ENCODE measurements around the gene TJP1. TPM values are rescaled to one million over a fixed set of nuclear protein-coding genes. Genes with fewer than 3 reads are reported as not detected.
"Not testable (repeated sequence)": the region's sequence is repeated elsewhere in the genome, so short reads cannot be mapped to it uniquely, and the experiment has no call there.

The TJP1 gene
- total RNA-seq, 1 donor from 2014 or later, result 24.9 TPM

DNA sequence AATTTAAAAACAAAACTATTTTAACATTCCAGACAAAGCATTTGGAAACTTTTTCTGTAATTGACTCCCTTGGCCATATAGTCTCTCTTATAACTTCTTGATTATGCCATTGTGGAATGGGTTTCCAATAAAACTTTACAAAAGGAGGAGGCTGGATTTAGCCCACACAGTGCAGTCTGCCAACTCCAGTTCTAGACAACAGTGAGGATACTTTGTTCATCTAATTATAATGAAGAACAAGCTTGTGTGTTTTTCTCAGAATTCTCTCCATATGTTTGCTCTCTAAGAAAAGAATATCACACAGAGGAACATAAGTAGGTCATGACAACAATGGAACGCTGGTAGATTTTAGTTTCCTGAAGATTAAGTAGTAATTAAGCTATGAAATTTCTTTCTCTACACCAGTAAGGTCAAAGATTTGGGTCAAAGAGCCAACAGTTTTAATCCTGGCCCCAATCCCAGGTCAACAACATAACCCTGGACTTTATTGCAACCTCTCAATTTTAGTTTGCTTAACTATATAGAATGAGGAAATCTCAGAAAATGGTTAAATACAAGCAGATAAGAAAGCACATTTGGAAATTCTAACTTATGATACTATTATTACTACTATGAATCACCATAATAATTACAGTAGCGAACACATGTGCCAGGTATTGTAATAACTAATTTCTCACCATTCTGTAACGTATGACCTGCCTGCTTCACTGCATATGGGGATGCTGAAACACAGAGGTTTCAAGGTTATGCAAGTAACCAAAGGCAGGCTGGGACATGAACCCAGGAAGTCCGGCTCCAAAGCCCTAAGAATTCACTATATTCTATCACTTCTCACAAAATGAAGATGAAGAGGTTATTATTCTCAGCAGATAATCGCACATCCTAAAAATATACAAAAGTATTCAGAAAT lies 65.7 kb downstream of the TJP1 start:
- DNase-seq (ENCODE audit: low spot score) (peak; percentile 53), ATAC-seq (peak; percentile 86)

DNA sequence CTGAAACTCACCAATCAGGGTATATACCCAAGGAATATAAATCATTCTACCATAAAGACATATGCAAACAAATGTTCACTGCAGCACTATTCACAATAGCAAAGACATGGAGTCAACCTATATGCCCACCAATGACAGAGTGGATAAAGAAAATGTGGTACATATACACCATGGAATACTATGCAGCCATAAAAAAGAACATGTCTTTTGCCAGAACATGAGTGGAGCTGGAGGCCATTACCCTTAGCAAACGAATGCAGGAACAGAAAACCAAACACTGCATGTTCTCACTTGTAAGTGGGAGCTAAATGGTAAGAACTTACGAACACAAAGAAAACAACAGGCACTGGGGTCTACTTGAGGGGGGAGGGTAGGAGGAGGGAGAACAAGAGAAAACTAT lies 68.3 kb downstream of the TJP1 start:
- not testable (repeated sequence) for DNase-seq (ENCODE audit: low spot score); ATAC-seq

DNA sequence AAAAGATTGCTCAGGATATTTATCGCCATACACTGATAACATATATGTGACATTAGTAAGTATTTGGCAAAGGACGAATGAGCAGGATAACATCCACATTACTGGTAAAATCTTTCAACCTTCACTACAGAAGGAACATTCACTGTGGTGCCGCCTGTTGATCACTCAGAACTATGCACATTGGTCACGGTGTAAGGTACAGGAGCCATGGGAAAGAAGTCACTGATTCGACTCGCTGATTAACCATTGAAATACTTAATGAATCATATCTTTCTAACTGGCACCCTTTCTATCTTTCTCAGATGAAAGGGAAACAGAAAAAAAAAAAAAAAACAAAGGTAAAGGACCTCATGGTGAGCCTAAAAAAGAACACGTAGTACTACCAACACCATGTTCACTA lies 68.8 kb downstream of the TJP1 start:
- ATAC-seq, result no peak
- DNase-seq (ENCODE audit: low spot score), result no peak

DNA sequence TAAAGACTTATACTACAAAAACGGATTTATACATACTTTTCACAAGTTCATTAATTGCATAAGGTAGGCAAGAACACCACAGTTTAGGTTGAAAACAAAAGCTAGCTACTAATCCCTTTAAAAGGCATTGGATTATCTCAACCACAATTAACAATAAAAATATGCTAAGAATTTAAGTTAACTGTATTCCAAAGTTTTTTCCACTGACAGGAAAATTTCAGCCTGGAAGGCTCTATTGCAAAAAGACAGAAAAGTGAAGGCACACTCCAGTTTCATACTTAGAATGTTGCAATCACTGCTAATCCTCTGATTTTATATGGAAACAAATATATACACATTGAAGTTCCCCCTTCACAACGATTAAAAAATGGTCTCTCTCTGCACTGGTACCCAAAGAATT lies 71.5 kb downstream of the TJP1 start:
- DNase-seq (ENCODE audit: low spot score) (no peak), ATAC-seq (no peak)

DNA sequence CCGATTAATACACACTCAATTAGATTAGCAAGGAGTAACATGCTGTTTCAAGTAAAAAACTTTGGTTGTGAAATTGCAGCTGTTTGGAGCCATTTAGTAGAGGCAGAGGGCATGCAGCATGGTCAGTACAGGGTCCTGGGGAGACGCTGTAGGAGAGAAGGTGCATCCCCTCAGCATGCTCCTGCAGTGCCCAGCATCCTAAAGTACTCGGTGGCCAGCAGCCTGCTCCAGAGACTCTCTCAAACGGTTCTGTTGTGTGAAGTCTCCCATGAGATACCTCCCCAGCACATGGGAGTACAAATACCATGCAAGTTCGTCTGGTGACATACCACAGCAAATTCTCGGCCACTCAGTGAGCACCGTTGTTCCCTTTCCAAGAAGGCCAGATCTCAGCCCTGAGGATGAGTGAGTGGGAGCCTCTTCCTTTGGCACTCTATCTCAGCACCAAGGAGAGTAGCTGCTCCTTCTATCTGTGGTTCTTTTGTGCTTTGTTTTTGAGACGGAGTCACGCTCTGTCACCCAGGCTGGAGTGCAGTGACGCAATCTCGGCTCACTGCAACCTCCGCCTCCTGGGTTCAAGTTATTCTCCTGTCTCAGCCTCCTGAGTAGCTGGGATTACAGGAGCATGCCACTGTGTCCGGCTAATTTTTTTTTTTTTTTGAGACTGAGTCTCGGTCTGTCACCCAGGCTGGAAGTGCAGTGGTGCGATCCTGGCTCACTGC lies 72.7 kb downstream of the TJP1 start:
- DNase-seq (ENCODE audit: low spot score) (no peak), ATAC-seq (peak; percentile 23)

DNA sequence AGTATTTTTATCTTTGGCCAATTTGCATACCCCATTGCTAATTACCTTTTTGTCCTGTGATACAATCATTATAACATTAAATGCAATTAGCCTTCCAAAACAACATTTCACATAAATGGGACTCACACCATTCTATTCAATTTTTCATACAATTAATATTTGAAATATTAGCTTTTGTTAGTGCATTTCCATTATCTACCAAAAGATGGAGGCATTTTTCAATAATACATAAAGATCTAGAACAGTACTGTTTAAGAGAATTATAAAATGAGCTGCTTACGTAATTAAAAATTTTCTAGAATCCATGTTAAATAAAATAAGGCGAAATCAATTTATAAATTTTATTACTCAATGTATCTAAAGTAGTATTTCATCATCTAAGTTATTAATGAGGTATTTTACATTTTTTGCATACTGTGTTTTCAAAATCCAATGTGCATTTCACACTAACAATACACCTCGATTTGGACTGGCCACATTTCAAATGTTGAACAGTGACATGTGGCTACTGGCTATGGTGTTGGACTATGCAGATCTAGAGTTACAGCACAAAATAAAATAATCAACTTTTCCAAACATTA lies 74.3 kb downstream of the TJP1 start:
- ATAC-seq, result peak; percentile 43
- DNase-seq (ENCODE audit: low spot score), result no peak

DNA sequence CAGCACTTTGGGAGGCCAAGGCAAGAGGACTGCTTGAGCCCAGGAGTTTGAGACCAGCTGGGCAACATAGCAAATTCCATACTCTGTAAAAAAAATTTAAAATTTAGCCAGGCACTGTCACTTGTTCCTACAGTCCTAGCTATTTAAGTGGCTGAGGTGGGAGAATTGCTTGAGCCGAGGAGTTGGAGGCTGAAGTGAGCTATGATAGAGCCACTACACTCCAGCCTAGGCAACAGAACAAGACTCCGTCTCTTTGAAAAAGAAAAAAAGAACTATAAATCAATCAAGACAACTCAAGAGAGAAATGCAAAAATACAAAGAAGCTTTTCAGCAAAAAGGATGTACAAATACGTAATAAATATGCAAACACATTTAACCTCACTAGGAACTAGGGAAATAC lies 78.8 kb downstream of the TJP1 start:
- ATAC-seq (no peak), DNase-seq (ENCODE audit: low spot score) (no peak)

DNA sequence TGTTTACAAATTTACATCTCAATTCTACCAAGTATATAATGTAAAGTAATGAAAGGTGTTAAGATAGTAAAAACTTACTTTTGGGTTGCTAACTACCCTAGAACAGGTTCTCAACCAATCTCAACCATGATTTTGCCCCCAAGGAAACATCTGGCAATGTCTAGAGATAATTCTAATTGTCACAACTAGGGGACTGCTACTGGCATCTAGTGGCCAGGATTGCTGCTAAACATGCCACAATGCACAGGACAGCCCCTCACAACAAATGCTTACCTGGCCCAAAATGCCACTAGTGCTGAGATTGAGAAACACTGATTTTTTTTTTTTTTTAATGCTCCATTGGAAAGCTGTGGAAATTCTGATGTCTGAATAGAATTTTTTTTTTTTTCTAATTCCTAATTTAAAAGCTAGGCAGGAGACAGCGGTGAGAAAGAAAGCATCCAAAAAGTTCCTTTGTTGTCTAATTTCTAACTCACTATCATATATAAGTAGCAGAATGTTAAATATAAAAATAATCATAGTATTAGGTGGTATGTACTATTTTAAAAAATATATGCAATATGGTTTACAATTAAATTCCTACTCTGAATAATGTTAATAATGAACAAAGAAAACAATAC lies 81.5 kb downstream of the TJP1 start:
- ATAC-seq (peak; percentile 65), DNase-seq (ENCODE audit: low spot score) (no peak)

DNA sequence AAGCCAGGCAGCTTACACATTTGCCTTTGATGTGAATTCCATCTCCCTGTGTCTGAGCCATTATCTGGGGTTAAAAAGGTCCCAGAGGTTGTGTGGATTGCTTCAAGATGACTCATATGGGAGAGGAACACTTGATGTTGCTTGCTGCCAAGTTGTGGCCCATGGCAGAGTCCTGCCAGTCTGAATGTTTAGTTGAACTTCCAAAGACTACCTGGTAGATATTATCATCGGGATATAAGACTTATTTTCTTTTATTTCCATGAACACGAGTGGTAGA lies 85.6 kb downstream of the TJP1 start:
- ATAC-seq, result peak; percentile 22
- no peak for DNase-seq (ENCODE audit: low spot score)

DNA sequence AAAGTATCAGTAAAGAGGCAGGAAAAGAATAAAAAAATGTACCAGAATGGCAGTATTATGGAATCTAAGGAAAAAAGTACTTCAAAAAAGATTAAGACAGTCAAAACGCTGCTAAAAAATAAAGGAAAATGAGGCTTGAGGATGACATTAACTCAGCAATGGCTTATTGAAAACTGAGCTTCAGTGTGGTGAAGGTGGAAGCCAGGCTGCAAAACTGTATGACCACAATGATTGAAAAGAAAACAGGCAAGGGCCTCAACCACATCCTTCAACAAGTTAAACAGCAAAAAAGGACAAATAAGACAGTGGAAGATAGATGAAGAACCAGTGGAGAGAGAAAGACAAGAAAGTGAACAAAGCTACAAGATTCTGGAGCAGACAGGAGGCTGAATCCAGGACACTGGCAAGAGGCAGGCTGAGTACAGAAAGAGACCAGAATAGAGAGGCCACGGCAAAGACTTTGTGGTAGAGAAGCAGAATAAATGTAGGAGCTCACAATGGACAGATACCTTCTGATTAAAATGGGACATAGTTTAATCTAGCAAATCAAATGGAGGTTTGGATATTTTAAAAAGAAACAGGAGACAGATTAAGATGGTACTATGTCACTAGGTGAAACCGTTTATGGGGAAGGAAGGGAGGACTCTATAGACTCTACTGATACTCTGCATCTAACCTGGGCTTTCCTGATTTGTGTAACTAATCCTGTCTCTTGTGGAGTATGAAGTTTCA lies 86.1 kb downstream of the TJP1 start:
- ATAC-seq (no peak), DNase-seq (ENCODE audit: low spot score) (no peak)

DNA sequence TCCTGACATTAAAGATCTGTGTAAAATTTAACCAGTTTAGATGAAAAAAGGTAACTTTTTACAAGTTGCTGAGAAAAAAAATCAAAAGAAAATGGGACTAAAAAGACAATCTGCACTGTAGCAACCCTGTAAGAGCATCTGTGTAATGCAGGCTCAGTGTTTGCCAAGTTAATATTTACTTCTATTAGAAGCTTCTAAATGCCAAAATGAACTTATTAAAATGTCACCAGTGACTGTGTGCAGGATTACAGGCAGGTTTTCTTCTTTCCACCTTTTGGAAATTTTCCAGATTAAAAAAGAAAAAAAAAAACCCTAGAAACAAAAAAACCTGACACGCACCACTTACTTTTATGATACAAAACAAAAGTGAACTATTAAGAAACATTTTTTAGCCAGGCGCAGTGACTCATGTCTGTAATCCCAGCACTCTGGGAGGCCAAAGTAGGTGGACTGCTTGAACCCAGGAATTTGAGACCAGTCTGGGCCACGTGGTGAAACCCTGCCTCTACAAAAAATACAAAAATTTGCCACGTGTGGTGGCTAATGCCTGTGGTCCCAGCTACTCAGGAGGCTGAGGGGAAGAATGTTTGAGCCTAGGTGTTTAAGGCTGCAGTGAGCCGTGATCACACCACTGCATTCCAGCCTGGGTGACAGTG lies 87.2 kb downstream of the TJP1 start:
- no peak for DNase-seq (ENCODE audit: low spot score)
- peak; percentile 89 for ATAC-seq

DNA sequence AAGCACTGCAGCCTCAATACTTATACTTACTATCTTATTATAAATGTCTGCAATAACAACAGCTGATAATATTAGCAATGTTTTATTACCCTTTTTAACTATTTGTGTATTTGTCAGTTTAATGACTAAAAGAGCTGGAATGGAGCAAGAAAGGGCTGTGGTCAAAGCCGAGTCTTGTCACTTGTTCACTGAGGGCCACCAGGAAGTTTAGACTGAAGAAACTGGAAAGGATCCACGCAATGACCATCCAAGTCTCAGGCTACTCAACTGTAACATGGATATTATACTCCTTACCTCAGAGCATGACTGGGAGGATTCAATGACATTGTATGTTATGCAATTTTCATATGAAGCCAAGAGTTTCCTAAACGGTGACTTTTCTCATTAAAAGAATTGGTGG lies 90.4 kb downstream of the TJP1 start:
- ATAC-seq (no peak), DNase-seq (ENCODE audit: low spot score) (no peak)

DNA sequence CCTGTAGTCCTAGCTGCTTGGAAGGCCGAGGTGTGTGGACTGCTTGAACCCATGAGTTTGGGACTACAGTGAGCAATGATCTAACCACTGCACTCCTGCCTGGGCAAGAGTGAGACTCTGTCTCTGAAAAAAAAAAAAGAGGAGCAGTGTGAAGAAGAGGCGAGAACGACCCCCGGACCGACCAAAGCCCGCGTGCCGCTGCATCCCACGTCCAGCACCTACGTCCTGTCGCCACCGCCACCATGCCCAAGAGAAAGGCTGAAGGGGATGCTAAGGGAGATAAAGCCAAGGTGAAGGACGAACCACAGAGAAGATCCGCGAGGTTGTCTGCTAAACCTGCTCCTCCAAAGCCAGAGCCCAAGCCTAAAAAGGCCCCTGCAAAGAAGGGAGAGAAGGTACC lies 91.8 kb downstream of the TJP1 start:
- DNase-seq (ENCODE audit: low spot score); ATAC-seq: not testable (repeated sequence)

DNA sequence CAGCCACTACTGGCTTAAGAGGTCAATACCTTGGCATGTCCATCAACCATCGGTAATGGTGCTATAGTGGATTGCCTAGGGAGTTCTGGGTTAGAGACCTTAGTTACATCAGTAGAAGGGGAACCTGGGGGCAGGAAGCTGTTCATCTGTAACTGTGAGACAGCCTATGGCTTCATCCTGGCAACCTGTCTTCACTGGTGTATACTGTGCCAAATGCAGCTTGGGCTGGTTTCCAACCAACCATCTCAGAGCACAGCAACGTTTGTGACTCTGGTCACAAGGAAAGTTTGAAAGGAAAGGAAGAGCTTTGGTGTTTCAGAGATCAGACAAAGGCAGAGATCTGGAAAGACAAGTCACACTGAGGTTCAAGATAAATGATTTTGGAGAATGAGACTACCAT lies 93.8 kb downstream of the TJP1 start:
- DNase-seq (ENCODE audit: low spot score), result no peak
- ATAC-seq, result no peak

DNA sequence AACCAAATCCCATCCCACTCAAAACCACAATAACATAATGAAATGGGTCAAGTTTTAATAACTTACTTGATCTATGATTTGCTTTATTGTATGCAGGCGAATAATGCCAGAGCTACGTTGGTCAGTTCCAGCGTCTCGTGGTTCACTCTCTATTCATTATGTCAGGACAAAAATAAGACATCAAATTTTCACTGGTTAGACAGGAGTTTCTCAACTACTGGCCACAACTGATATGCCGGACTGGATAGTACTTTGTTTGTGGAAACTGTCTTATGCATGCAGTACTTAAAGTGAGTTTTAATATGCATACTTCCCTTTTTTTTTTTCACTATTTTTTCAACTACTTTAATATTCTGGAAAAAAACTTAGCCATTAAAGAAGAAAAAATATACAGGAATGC lies 94.4 kb downstream of the TJP1 start:
- DNase-seq (ENCODE audit: low spot score) (no peak), ATAC-seq (no peak)

DNA sequence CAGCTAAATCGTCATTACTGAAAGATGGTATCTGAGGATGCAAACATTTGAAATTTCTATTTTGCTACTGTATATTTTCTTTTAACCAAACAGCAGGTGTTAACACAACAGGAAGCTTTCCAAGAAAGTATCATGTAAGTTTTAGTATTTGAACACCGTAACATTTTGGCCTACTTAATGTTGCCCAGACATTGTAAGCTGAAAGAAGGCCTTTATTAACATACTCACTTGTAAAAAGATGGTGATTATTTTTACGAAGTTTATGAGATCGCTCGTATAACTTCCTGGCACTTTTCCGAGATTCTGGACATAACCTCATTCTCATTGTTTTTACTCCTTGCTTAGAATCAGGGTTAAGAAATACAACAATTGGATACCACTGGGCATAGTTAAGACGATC lies 95.7 kb downstream of the TJP1 start:
- ATAC-seq, result no peak
- DNase-seq (ENCODE audit: low spot score), result no peak

DNA sequence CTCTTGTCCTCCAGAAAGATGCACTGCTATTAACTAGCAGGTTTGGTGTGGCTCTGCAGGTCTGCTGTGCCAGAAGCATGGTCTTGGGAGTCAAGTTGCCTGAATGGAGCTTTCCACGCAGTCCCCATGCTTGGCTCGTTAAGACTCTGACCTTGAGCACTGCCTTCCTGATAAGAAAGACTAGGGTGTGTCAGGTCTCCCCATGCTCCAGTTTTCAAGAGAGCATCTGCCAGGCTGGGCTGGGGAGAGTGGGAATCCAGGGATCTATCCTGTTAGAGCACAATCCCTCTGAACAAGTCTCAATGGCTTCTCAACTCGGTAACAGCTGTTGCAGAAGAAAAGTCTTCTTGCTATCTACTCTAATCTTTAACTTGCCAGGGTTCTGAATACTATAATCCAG lies 98.2 kb downstream of the TJP1 start:
- DNase-seq (ENCODE audit: low spot score) (no peak), ATAC-seq (no peak)

DNA sequence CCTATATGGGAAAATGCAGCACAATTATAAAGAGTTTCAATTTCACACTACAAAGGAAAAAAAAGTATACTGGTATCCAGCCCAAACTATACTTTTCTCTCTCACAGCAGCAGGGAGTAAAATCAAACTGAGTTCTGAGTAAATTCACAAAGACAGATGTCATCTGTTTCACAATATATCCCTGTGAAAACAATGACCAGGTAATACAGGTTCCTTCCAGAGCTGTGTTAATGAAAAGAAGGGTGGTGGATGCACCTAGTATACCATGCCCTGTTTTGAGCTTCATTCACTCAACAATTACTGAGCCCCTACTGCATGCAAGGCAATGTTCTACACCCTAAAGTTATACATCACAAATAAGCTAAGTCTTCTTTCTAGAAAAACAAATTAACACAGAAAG lies 108.5 kb downstream of the TJP1 start:
- DNase-seq (ENCODE audit: low spot score), result no peak
- peak; percentile 21 for ATAC-seq

DNA sequence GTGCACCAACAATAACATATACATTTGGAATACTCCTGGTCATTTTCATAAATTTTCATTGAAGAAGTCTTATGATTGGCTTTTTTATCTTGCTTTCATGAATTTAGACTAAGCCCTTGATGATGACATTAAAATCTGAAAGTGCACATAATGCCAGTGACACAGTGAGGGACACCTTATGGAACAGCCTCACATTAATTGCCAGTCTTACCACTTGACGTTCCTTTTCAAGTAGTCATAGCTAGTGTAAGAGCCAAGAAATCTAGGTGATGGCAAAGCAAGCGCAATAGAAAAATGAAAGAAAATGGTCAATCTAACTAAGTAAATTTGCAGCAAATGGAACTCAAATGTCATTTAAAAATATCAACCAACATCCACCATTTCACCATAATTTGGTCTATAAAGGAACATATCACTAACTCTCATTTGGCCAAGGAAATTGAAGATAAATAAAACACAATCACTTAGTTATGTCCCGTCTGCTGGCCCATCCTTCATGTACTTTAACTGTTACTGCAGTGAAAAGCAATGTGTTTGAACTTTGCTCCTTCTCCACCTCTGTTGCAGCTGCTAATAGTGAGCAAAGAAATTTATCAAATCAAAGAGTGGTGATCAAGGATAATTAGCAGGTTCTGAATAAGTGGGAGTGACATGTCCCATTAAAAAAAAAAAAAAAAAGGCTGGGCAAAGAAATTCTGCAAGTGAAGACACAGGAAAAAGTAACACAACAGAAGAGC lies 110.0 kb downstream of the TJP1 start:
- ATAC-seq (peak; percentile 60), DNase-seq (ENCODE audit: low spot score) (no peak)

DNA sequence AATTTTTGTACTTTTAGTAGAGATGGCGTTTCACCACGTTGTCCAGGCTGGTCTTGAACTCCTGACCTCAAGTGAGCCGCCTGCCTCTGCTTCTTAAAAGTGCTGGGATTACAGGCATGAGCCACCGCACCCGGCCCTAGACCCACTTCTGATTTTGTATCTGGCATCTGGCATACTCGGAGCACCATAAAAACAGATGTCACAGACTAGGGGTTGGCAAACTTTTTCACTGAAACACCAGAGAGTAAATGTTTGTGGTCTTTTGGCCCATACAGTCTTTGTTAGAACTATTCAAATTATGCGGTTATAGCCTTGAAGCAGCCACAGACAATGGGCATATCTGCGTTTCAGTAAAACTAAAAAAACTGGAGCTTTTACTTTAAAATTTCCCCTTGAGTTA lies 110.7 kb downstream of the TJP1 start:
- ATAC-seq, result no peak
- DNase-seq (ENCODE audit: low spot score), result no peak

All from left lobe of liver (tissue), 2 donors.